C4-2B (cell line): ENCODE measurements around the gene SETBP1.

Experiments
- ZFX ChIP-seq: fragments of 450-650 bp; IDR thresholded peaks from 2 replicates; pipeline ENCODE4 v1.6.1; 2017
- TF ChIP-seq, protein P1 (sequence below): fragments of 450-650 bp; conservative IDR thresholded peaks from 2 replicates; pipeline ENCODE4 v1.5.1; 2017; ENCODE audit warnings: mild to moderate bottlenecking

DNA sequence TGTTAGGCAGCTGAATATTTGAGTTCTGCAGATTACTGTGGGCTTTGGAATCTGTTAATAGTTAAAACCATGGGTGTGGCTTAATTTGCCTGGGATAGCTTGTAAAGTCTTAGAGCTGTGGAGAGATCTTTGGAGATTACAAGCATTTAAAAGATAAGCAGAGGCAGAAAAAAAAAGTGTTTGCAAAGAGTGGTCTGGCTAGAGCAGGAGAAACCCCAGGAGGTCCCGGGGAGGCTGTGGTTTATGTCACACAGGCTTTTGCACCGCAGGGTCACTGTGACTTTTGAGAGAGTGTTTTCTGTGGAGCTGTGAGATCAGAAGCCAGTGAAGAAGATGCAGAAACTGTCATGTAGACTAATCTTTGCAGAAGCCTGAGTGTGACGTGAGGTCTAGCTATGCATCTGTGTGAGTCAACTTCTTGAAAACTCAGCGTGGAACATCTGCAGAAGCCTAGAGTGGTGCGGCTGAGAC is 49.0 kb downstream of the SETBP1 start:
- TF ChIP-seq, protein P1, sequence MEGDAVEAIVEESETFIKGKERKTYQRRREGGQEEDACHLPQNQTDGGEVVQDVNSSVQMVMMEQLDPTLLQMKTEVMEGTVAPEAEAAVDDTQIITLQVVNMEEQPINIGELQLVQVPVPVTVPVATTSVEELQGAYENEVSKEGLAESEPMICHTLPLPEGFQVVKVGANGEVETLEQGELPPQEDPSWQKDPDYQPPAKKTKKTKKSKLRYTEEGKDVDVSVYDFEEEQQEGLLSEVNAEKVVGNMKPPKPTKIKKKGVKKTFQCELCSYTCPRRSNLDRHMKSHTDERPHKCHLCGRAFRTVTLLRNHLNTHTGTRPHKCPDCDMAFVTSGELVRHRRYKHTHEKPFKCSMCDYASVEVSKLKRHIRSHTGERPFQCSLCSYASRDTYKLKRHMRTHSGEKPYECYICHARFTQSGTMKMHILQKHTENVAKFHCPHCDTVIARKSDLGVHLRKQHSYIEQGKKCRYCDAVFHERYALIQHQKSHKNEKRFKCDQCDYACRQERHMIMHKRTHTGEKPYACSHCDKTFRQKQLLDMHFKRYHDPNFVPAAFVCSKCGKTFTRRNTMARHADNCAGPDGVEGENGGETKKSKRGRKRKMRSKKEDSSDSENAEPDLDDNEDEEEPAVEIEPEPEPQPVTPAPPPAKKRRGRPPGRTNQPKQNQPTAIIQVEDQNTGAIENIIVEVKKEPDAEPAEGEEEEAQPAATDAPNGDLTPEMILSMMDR, result no peak
- no peak for TF ChIP-seq ZFX
